HG02610 (cell line): ENCODE data around the gene KRTAP22-2.

Experiments
- ATAC-seq: cut with Tn5 transposase; IDR thresholded peaks from one replicate; pipeline ENCODE4 v1.9.1; 2021; ENCODE audit warnings: mild to moderate bottlenecking, moderate library complexity; ENCODE audit not compliant: unreplicated experiment

KRTAP22-2 gene

GRCh38 chr21:30590297-30590696 lies at the start of gene KRTAP22-2:
Gene KRTAP22-2 (minus strand): TSS chr21:30590397.
- no peak for ATAC-seq

GRCh38 chr21:30638686-30639085 lies 48.5 kb upstream of the KRTAP22-2 start:
- no peak for ATAC-seq

- ATAC-seq = no peak
Measured at GRCh38 chr21:30634906-30635305, 44.7 kb upstream of the KRTAP22-2 start, which contains the start of gene KRTAP20-2. Gene KRTAP20-2 (plus strand): TSS chr21:30635206. CDS start chr21:30635264, 58 bp downstream.

GRCh38 chr21:30629200-30629599 lies 39.0 kb upstream of the KRTAP22-2 start:
- ATAC-seq = no peak

DNA sequence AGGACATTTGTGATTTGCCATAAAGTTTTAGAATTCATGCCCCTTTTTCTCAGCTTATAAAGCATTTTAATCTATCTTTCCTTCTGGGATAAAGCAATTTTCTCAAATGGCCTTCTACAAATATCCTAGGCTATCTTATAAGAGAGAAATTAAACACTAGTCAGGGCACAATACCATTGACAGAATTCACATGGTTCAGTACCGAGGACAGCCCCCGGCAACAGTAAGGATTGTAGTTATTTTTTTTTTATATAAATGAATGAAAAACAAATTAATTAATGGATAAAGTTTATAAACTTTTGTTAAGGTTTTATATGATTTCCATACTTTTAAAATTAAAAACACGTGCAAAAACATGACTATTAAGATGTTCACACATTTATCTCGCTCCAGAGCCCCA lies 37.9 kb upstream of the KRTAP22-2 start:
- no peak for ATAC-seq

DNA sequence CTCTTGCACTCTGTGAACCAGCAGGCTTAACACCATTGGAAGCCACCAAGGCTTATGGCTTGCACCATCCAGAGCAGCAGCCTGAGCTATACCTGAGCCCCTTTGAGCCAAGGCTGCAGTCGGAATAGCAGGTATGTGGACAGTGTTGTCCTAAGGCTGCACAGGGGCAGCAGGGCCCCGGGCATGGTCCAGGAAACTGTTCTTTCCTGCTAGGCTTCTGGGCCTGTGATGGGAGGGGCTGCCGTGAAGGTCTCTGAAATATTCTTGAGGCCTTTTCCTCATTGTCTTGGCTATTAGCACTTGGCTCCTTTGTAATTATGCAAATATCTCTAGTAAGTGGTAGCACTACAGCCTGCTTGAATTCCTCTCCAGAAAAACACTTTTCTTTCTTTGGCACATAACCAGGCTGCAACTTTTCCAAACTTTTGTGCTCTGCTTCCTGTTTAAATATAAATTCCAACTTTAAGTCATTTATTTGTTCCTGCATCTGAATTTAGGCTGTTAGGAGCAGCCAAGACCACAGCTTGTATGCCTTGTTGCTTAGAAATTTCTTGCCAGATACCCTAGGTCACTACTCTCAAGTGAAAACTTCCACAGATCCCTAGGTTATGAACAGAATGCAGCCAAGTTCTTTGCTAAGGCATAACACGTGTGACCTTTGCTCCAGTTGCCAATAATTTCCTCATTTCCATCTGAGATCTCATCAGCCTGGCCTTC lies 35.4 kb upstream of the KRTAP22-2 start:
- no peak for ATAC-seq

GRCh38 chr21:30623362-30623761 lies 33.2 kb upstream of the KRTAP22-2 start:
- ATAC-seq = no peak

DNA sequence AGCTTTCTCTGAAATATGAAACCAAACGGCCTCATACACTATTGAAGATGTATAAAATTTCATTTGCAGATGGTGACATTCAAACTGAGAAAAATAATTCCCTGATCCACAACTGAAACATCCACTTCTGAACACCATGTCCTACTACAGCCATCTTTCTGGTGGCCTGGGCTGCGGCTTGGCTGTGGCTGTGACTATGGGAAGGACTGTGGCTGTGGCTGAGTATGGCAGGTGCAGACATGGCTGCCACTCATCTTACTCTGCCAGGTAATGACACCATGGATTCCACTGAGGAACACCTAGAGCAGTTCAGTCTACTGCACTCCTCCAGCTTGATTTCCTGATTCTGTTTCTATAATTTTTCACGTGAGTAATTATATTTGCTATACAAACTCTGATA lies 30.3 kb upstream of the KRTAP22-2 start, which contains the start of gene KRTAP20-4:
Gene KRTAP20-4, plus strand, starts transcription at position 106 of the 400 bp plus-strand sequence.
- no peak for ATAC-seq

- ATAC-seq = no peak
Measured at GRCh38 chr21:30620080-30620479, 29.9 kb upstream of the KRTAP22-2 start.

- ATAC-seq = no peak
Measured at GRCh38 chr21:30616125-30616524, 25.9 kb upstream of the KRTAP22-2 start, which contains the start of gene KRTAP20-1. Gene KRTAP20-1 (plus strand): TSS chr21:30616425. CDS start chr21:30616455, 30 bp downstream.

GRCh38 chr21:30615199-30615598 lies 25.0 kb upstream of the KRTAP22-2 start:
- no peak for ATAC-seq

DNA sequence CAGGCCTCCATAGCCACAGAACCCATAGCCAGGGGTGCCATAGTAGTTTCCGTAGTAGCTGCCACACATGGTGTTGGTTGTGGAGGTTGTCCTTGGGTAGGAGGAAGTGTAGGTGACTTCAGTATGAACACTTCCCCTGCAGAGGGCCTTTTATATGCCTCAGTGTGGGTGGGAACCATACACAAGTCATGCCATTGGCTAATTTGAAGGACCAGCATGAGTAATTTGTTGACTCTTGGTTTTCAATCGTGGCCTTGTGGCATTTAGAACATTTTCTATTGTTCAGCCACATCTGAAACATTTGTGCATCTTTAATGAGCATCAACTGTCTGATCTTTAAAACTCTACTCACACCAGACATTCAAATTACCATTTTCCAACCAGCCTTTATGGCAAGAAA lies 23.6 kb upstream of the KRTAP22-2 start, which contains the start of gene KRTAP6-1:
Gene KRTAP6-1, minus strand, starts transcription at position 95 of the 400 bp plus-strand sequence. Its CDS starts 26 bp downstream, at position 69.
- ATAC-seq = no peak

- ATAC-seq = no peak
Measured at GRCh38 chr21:30612132-30612531, 21.9 kb upstream of the KRTAP22-2 start.

DNA sequence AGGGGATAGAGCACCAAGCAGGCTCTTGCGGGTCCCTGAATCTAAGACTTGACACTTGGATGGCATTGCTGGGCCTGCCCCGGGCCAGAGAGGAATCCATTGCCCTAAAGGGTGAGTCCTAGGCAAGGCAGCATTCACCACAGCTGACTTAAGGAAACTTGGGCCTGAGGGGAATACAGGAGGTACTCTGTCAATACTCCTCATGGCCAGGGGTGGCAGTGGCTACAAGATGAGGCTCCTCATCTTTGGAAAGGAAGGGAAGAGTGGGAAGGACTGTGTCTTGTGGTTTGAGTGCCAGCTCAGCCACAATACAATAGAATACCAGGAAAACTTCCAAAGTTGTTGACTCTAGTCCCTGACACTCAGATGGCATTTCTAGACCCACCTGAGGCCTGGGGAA lies 15.8 kb upstream of the KRTAP22-2 start:
- no peak for ATAC-seq

GRCh38 chr21:30600787-30601186 lies 10.6 kb upstream of the KRTAP22-2 start, which contains the start of gene KRTAP22-1:
Gene KRTAP22-1 (plus strand): TSS chr21:30601087.
- ATAC-seq = no peak

DNA sequence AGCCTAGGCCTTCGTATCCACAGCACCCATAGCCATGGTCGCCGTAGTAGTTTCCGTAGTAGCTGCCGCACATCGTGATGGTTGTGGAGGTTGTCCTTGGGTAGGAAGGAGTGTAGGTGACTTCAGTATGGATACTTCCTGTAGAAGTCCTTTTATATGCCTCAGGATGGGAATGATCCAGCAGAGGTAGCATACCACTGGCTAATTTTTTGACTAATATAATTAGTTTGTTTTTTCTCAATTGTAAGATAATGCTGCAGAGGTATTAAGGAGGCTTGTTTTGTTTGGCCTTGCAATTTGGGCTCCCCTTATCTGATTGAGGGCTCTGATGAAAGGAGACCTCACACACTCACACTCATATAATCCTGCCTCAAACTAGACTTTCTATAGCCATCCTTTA lies 8.6 kb upstream of the KRTAP22-2 start, which contains the start of gene KRTAP6-2:
Gene KRTAP6-2, minus strand, starts transcription at position 101 of the 400 bp plus-strand sequence. Its CDS starts 28 bp downstream, at position 73.
- no peak for ATAC-seq

DNA sequence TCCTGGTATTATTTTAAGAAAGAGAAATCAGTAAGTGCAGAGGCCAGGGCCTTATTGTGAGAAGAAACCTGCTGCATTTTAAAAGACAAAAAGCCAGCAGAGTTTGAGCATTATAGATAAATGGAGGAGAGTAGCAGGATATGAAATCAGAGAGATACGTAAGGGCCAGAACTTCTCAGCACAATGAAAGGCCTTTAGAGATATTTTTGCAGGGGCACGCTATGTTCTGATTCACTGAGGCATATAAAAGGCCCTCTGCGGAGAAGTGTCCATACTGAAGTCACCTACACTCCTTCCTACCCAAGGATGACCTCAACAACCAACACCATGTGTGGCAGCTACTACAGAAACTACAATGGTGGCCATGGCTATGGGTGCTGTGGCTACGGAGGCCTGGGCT lies 1.9 kb upstream of the KRTAP22-2 start, which contains the start of gene KRTAP6-3:
Gene KRTAP6-3, plus strand, starts transcription at position 301 of the 400 bp plus-strand sequence. Its CDS starts 6 bp downstream, at position 307.
- no peak for ATAC-seq

DNA sequence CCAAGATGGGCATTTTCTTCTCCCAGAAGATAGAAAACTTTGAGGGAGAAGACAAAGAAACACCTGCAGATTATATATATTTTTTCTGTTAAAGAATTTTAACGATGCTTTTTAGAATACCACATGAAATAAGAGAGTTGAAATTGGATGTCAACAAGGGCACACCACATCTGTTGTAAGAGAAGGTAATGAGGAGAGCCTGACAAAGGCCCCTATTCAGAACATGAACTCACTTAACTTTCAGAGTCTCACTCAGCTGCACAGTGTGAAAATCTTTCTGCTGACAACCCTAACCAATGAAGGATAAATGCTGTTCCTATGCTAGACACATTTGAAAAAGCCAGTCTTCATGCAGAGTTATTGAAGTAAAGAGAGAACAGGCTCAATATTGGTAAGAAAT lies 7.3 kb downstream of the KRTAP22-2 start:
- ATAC-seq = no peak

DNA sequence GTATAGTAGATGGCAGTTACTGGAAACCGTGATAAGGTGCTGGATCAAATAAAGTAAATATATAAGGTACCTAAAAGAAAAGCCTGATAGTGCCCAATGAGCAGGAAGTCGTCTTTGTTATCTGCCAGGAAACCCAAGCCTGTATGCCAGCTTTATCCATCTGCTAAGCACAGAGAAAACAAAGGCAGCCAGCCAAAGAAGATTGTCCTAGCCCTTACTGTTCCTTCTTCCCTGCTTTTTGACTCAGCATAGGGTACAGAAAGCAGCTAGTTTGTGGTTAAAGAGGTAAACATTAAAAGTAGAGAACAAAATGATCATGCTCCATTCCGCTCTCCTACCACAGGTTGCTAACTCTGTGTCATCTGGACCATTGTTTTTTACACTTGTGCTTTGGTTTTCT lies 10.1 kb downstream of the KRTAP22-2 start:
- ATAC-seq = no peak

DNA sequence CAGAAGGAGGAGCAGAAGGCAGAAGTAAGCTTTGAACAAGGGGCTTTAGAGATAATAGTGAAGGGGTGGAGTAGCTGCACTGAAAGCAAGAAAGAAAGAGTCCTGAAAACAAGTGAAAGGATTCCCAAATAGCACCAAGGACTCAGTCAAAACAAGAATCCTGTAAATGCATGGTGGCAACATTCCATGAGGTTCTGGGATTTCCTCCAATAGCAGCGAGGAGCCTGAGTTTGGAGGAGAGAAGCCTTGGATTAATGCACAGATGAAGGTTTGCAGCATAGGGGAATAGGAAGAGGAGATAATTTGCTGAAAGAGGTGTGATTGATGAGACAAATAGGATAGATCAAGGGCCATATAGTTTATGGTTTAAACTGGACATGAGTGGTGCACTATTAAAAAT lies 10.9 kb downstream of the KRTAP22-2 start:
- ATAC-seq = no peak

DNA sequence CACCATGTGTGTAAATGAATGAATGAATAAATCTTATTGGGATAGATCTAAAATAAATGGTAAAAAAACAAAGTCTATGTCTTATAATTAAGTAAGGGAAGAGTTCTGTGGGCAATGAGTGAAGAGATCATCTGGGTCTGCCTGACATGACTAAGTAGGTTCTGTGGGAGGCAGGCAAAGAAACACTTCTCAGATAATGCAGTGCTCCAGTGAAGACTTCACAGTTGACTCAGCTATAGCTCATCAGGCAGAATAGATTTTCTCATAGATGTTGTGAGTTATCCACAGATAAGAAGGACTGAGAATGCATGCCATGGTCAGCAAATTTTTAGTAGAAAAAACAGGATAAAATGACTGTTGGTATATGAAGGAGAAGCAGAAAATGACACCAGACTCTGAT lies 12.4 kb downstream of the KRTAP22-2 start:
- no peak for ATAC-seq

- no peak for ATAC-seq
Measured at GRCh38 chr21:30567617-30568016, 22.6 kb downstream of the KRTAP22-2 start.
